ENCODE data around the gene LRRC8A. TPM values are rescaled to one million over a fixed set of nuclear protein-coding genes. Genes with fewer than 3 reads are reported as not detected.
A peak's percentile ranks its signal among the peaks of the same experiment; 100 is the strongest.

Gene LRRC8A
- total and polyA plus RNA-seq, 2 of the 13 experiments (the other 11 are each of a cell fraction or from before 2014, with no cell fraction given): 16.1 to 40.6 TPM

GRCh38 chr9:128947527-128948301, 65.8 kb downstream of the LRRC8A start, which contains the start of the genes DOLK and NUP188 (continued):
- TF ChIP-seq NPAS2 (CRISPR knock-in tag; IDR thresholded peaks at IDR 0.05; ENCODE audit: borderline replicate concordance) (no peak), ZNF101 (CRISPR knock-in tag; IDR thresholded peaks at IDR 0.05; ENCODE audit: borderline replicate concordance, low read depth) (no peak), FOXA3 (CRISPR knock-in tag; IDR thresholded peaks at IDR 0.05) (peak; percentile 61), ZNF572 (CRISPR knock-in tag; IDR thresholded peaks at IDR 0.05) (no peak), NFATC3 (CRISPR knock-in tag; IDR thresholded peaks at IDR 0.05) (no peak), ZNF124 (CRISPR knock-in tag; IDR thresholded peaks at IDR 0.05) (no peak), HOXD1 (CRISPR knock-in tag; IDR thresholded peaks at IDR 0.05) (peak; percentile 24), MED1 (CRISPR knock-in tag; IDR thresholded peaks at IDR 0.05) (peak; percentile 69), ZNF660 (CRISPR knock-in tag; IDR thresholded peaks at IDR 0.05; ENCODE audit: borderline replicate concordance, low read depth) (no peak), ZNF768 (CRISPR knock-in tag; IDR thresholded peaks at IDR 0.05) (no peak), ZSCAN12 (CRISPR knock-in tag; IDR thresholded peaks at IDR 0.05) (no peak), ZNF776 (CRISPR knock-in tag; IDR thresholded peaks at IDR 0.05) (0 out of 2 replicates have a peak, but pooled peaks have one; percentile 11), PHF21A (CRISPR knock-in tag; IDR thresholded peaks at IDR 0.05) (no peak), ETV5 (CRISPR knock-in tag; IDR thresholded peaks at IDR 0.05; ENCODE audit: borderline replicate concordance) (peak; percentile 31; the same call in 1 of the 2 replicates), SNAPC5 (CRISPR knock-in tag; IDR thresholded peaks at IDR 0.05; ENCODE audit: borderline replicate concordance) (no peak), ZNF788 (CRISPR knock-in tag; IDR thresholded peaks at IDR 0.05; ENCODE audit: borderline replicate concordance) (peak; percentile 65; the same call in 1 of the 2 replicates), POLR2G (IDR thresholded peaks at IDR 0.05; ENCODE audit: low read depth, low read length) (peak; percentile 96), HIVEP1 (CRISPR knock-in tag; IDR thresholded peaks at IDR 0.05) (0 out of 2 replicates have a peak, but pooled peaks have one; percentile 45), ATF2 (CRISPR knock-in tag; IDR thresholded peaks at IDR 0.05) (peak; percentile 49; the same call in 1 of the 2 replicates), SKI (IDR thresholded peaks at IDR 0.05; ENCODE audit: partially characterized antibody) (peak; percentile 46), ARID2 (CRISPR knock-in tag; IDR thresholded peaks at IDR 0.05; ENCODE audit: borderline replicate concordance) (no peak), ZNF83 (CRISPR knock-in tag; IDR thresholded peaks at IDR 0.05; ENCODE audit: borderline replicate concordance) (no peak), ZNF879 (CRISPR knock-in tag; IDR thresholded peaks at IDR 0.05) (peak; percentile 65; the same call in 1 of the 2 replicates), NFYC (CRISPR knock-in tag; IDR thresholded peaks at IDR 0.05) (peak; percentile 44)
- TF ChIP-seq, protein P1, sequence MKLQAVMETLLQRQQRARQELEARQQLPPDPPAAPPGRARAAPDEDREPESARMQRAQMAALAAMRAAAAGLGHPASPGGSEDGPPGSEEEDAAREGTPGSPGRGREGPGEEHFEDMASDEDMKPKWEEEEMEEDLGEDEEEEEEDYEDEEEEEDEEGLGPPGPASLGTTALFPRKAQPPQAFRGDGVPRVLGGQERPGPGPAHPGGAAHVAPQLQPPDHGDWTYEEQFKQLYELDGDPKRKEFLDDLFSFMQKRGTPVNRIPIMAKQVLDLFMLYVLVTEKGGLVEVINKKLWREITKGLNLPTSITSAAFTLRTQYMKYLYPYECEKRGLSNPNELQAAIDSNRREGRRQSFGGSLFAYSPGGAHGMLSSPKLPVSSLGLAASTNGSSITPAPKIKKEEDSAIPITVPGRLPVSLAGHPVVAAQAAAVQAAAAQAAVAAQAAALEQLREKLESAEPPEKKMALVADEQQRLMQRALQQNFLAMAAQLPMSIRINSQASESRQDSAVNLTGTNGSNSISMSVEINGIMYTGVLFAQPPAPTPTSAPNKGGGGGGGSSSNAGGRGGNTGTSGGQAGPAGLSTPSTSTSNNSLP (IDR thresholded peaks at IDR 0.05; ENCODE audit: low read depth, low read length): no peak
